ENCODE measurements around the gene TAF11L7.
"Not testable (repeated sequence)": the region's sequence is repeated elsewhere in the genome, so short reads cannot be mapped to it uniquely, and the experiment has no call there.

Gene TAF11L7

DNA sequence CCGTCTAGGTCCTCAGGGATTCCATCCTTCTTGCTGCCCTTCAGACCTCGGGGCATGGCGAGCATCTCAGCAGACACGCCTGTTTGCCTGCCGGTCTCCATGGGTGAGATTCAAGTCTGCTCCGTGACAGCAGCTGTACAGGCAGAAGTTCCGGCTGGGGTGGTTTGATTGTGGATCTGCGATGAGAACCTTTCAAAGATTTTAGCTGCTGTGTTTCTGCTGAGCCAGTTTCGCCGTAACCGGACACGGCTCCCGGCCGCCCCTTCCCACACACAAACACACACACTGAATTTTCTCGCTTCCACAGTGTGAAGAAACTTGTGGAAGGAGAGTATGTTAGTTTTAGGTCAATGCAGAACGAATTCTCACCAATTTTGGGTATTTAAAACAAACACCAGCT lies at the start of gene TAF11L7:
TSS of gene TAF11L7 (minus strand) at position 101 of the 400 bp plus-strand sequence.
- DNase-seq (ENCODE audit: low spot score), result not testable (repeated sequence)

DNA sequence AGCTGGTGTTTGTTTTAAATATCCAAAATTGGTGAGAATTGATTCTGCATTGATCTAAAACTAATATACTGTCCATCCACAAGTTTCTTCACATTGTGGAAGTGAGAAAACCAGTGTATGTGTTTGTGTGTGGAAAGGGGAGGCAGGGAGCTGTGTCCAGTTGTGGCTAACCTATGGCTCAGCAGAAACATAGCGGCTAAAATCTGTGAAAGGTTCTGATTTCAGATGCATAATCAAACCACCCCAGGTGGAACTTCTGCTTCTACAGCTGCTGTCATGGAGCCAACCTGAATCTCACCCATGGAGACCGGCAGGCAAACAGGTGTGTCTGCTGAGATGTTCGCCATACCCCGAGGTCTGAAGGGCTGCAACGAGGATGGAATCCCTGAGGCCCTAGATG lies 48.6 kb upstream of the TAF11L7 start, which contains the start of gene TAF11L14:
TSS of gene TAF11L14 (plus strand) at position 301 of the 400 bp plus-strand sequence.
- DNase-seq (ENCODE audit: low spot score), result no peak

DNA sequence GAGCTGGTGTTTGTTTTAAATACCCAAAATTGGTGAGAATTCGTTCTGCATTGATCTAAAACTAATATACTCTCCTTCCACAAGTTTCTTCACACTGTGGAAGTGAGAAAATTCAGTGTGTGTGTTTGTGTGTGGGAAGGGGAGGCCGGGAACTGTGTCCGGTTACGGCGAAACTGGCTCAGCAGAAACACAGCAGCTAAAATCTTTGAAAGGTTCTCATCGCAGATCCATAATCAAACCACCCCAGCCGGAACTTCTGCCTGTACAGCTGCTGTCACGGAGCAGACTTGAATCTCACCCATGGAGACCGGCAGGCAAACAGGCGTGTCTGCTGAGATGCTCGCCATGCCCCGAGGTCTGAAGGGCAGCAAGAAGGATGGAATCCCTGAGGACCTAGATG lies 46.2 kb upstream of the TAF11L7 start, which contains the start of gene TAF11L13:
TSS of gene TAF11L13 (plus strand) at position 301 of the 400 bp plus-strand sequence.
- DNase-seq (ENCODE audit: low spot score), result not testable (repeated sequence)

DNA sequence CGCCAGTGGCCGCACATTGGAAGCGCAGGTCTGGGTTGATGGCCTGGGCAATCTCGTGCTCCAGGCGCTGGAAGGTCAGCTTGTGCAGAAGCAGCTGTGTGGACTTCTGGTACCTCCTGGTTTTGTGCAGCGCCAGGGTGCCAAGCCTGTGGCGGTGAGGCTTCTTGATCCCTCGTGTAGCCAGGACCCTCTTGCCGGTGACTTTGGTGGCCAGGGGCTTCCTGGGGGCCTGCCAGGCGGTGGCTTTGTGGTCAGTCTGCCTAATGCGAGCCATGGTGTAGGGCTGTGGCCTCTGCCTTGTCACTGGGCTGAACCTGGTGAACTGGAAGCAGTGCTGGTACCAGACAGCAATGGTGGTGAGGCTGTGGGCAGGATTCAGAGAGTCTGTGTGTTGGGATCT lies 40.1 kb upstream of the TAF11L7 start:
- no peak for DNase-seq (ENCODE audit: low spot score)

DNA sequence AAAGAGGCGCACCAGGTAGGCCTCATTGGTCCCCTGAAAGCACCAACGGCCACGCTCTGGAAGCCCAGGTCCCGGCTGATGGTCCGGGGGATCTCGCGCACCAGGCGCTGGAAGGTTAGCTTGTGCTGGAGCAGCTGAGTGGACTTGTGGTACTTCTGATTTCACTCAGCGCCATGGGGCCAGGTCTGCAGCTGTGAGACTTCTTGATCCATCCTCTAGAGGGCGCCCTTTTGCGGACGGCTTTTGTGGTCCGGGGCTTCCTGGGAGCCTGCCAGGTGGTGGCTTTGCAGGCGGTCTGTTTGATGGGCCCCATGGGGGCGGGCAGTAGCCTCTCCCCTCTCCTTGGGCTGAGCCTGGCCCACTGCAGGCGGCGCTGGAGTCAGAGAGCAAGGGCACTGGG lies 35.1 kb upstream of the TAF11L7 start:
- no peak for DNase-seq (ENCODE audit: low spot score)

DNA sequence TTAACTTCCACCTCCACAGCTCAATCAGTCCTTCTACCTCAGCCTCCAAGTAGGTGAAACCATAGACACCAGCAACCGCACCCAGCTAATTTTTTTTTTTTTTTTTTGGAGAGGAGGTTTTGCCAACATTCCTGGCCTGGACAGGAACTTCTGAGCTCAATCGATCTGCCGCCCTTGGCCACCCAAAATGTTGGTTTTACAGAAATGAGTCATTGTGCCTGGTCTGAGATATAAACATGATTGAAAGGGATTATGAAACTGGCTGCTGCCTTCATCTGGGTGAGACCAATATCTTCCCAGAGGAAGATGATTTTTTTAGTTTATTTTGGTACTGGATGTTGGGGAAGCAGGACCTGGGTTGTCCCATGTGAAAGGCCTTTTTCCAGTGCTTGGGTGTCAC lies 33.8 kb upstream of the TAF11L7 start:
- no peak for DNase-seq (ENCODE audit: low spot score)

DNA sequence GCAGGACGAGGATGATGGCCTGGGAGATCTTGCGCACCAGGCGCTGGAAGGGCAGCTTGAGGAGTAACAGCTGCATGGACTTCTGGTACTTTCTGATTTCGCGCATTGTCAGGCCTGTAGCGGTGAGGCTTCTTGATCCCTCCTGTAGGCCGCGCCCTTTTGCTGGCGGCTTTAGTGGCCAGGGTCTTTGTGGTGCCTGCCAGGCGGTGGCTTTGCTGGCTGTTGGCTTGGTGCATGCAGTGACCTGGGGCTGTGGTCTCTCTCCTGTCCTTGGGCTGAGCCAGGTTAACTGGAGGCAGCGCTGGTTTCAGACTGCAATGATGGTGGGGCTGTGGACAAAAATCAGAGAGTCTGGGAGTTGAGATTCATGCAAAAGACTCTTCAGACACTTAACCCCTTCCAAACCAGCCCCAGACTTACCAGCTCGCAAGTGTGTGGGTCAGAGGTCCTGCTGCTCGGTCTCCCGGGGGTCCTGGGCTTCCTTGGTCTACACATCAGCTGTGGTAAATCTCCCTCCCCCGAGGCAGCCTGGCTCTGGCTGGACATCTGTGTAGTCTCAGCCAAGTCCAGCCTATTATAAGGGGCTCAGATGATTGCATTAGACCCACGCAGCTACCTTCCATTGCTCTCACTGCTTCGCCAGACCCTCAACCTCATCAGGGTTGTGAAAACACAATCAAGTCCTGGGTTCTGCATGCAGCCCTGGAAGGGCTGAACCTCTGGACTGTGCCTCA lies 29.5 kb upstream of the TAF11L7 start:
- DNase-seq (ENCODE audit: low spot score), result no peak

DNA sequence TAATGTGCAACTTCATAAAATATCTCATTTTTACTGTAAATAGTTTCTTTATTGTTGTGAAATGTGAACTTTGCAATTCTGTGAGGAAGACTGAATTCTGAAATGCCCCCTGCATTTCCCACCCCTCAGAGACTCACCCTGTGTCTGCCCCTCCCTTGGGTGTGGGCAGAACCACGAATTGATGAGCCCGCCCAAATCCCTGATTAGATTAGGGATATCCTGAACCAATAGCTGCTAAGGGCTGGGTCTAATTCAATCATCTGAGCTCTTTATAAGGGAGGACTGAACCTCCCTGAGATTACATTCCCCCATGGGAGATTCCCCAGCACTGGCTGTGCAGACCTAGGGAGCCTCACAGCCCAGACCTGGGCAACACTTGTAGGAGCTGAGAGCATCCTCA lies 24.5 kb upstream of the TAF11L7 start, which contains the start of gene TAF11L12:
TSS of gene TAF11L12 (plus strand) at position 301 of the 400 bp plus-strand sequence.
- DNase-seq (ENCODE audit: low spot score), result not testable (repeated sequence)

DNA sequence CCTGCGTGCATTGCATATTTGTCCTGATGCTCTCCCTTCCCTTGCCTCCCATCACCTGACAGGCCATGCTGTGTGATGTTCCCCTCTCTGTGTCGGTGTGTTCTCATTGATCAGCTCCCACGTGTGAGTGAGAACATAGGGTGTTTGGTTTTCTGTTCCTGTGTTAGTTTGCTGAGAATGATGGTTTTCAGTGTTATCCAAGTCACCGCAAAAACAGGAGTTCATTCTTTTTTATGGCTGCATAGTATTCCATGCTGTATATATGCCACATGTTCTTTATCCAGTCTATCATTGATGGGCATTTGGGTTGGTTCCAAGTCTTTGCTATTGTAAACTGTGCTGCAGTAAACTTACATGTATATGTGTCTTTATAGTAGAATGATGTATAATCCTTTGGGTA lies 21.9 kb upstream of the TAF11L7 start:
- DNase-seq (ENCODE audit: low spot score), result not testable (repeated sequence)

DNA sequence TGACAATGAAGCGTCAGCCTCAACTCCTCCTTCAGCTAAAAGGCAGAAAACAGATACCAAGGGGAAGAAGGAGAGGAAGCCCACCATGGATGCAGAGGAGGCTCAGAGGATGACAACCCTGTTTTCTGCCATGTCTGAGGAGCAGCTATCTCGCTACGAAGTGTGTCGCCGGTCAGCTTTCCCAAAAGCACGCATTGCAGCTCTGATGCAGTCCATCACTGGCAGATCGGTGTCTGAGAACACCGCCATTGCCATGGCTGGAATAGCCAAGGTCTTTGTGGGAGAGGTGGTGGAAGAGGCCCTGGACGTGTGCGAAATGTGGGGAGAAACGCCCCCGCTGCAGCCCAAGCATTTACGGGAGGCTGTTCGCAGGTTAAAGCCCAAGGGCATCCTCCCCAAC lies 19.4 kb upstream of the TAF11L7 start:
- DNase-seq (ENCODE audit: low spot score), result no peak

DNA sequence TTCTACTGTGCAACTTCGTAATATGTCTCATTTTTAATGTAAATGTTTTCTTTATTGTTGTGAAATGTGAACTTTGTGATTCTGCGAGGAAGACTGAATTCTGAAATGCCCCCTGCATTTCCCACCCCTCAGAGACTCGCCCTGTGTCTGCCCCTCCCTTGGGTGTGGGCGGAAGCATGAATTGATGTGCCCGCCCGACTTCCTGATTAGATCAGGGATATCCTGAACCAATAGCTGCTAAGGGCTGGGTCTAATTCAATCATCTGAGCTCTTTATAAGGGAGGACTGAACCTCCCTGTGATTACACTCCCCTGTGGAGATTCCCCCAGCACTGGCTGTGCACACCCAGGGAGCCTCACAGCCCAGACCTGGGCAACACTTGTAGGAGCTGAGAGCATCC lies 18.3 kb upstream of the TAF11L7 start, which contains the start of gene TAF11L11:
TSS of gene TAF11L11 (plus strand) at position 304 of the 400 bp plus-strand sequence.
- not testable (repeated sequence) for DNase-seq (ENCODE audit: low spot score)

DNA sequence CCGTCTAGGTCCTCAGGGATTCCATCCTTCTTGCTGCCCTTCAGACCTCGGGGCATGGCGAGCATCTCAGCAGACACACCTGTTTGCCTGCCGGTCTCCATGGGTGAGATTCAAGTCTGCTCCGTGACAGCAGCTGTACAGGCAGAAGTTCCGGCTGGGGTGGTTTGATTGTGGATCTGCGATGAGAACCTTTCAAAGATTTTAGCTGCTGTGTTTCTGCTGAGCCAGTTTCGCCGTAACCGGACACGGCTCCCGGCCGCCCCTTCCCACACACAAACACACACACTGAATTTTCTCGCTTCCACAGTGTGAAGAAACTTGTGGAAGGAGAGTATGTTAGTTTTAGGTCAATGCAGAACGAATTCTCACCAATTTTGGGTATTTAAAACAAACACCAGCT lies 12.2 kb upstream of the TAF11L7 start, which contains the start of gene TAF11L10:
TSS of gene TAF11L10 (minus strand) at position 101 of the 400 bp plus-strand sequence.
- not testable (repeated sequence) for DNase-seq (ENCODE audit: low spot score)

DNA sequence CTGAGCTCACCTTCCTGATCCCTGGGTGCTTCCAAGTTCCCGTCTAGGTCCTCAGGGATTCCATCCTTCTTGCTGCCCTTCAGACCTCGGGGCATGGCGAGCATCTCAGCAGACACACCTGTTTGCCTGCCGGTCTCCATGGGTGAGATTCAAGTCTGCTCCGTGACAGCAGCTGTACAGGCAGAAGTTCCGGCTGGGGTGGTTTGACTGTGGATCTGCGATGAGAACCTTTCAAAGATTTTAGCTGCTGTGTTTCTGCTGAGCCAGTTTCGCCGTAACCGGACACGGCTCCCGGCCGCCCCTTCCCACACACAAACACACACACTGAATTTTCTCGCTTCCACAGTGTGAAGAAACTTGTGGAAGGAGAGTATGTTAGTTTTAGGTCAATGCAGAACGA lies 8.7 kb upstream of the TAF11L7 start, which contains the start of gene TAF11L9:
TSS of gene TAF11L9 (minus strand) at position 140 of the 400 bp plus-strand sequence.
- DNase-seq (ENCODE audit: low spot score), result not testable (repeated sequence)

DNA sequence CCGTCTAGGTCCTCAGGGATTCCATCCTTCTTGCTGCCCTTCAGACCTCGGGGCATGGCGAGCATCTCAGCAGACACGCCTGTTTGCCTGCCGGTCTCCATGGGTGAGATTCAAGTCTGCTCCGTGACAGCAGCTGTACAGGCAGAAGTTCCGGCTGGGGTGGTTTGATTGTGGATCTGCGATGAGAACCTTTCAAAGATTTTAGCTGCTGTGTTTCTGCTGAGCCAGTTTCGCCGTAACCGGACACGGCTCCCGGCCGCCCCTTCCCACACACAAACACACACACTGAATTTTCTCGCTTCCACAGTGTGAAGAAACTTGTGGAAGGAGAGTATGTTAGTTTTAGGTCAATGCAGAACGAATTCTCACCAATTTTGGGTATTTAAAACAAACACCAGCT lies 5.3 kb upstream of the TAF11L7 start, which contains the start of gene TAF11L8:
TSS of gene TAF11L8 (minus strand) at position 101 of the 400 bp plus-strand sequence.
- DNase-seq (ENCODE audit: low spot score), result not testable (repeated sequence)

Measured in putamen (tissue), 1 donor.